B cell (primary cell): ENCODE data around the gene TMOD4. TPM values are rescaled to one million over a fixed set of nuclear protein-coding genes. Genes with fewer than 3 reads are reported as not detected.

ENCODE experiments used
- ATAC-seq: fragments of 200-7000 bp; cut with Tn5 transposase; one replicate; pipeline ENCODE4 v1.10.0; 2021; ENCODE audit warnings: low read depth, mild to moderate bottlenecking, moderate number of reproducible peaks, moderate library complexity
- CTCF ChIA-PET: fragments of 350-600 bp; sonication (Branson Sonifier 250); formaldehyde crosslinking; loops from one replicate; lab custom pipeline; 2021; ENCODE audit warnings: antibody characterized with exemption, inconsistent platforms; lab: Charles Lee
- POLR2A ChIA-PET: fragments of 350-600 bp; sonication (Branson Sonifier 250); formaldehyde crosslinking; loops from one replicate; lab custom pipeline; 2021; ENCODE audit warnings: antibody characterized with exemption; lab: Charles Lee
- DNase-seq: peaks from one replicate; pipeline ENCODE4 v3.0.0; 2013
- H2AFZ ChIP-seq: 2 replicates; pipeline ENCODE4 v1.6.1; 2012; ENCODE audit warnings: mild to moderate bottlenecking, low read depth, low read length; ENCODE audit not compliant: insufficient read depth, poor library complexity, severe bottlenecking
- H3K27ac ChIP-seq, 2 donors: 1 replicate in 1 of 2; 2 replicates in 1 of 2; pipeline ENCODE4 v1.5.1; 2012 to 2013; ENCODE audit warnings: low read length in 2 of 2, mild to moderate bottlenecking in 2 of 2, moderate library complexity in 1 of 2
- H3K27me3 ChIP-seq, 4 experiments: fragments of 200-600 bp in 1 of 4; sonication (generic) in 1 of 4; replicated peaks in 1 of 4; 1 replicate in 2 of 4; 2 replicates in 2 of 4; pipeline versions ENCODE4 v1.6.1 to v1.7.0; 2013 to 2016; ENCODE audit warnings: low read length in 3 of 4, mild to moderate bottlenecking in 2 of 4, mixed read lengths in 1 of 4, moderate library complexity in 1 of 4; ENCODE audit not compliant: insufficient read depth in 4 of 4, control insufficient read depth in 3 of 4; ENCODE audit errors: control extremely low read depth in 1 of 4
- H3K36me3 ChIP-seq, 2 experiments: replicated peaks in 1 of 2; 1 replicate in 1 of 2; 2 replicates in 1 of 2; pipeline versions ENCODE4 v1.6.1 to v1.7.1; 2013; ENCODE audit warnings: low read length in 1 of 2; ENCODE audit not compliant: insufficient read depth in 2 of 2, control insufficient read depth in 1 of 2; ENCODE audit errors: control extremely low read depth in 1 of 2, extremely low read depth in 1 of 2
- H3K4me1 ChIP-seq, 2 donors: fragments of 200-600 bp in 1 of 2; sonication (generic) in 1 of 2; 1 replicate in 1 of 2; 2 replicates in 1 of 2; pipeline versions ENCODE4 v1.5.1 to v1.6.1; 2013 to 2017; ENCODE audit warnings: low read length in 2 of 2; ENCODE audit not compliant: control insufficient read depth in 2 of 2, insufficient read depth in 2 of 2
- H3K4me2 ChIP-seq: replicated peaks from 2 replicates; pipeline ENCODE3; 2012; ENCODE audit warnings: mild to moderate bottlenecking, low read depth, low read length; ENCODE audit not compliant: poor library complexity, severe bottlenecking
- H3K4me3 ChIP-seq, 5 experiments: fragments of 200-600 bp in 1 of 5; sonication (generic) in 1 of 5; 1 replicate in 3 of 5; 2 replicates in 2 of 5; pipeline versions ENCODE4 v1.5.1 to v1.7.0; 2011 to 2016; ENCODE audit warnings: low read length in 4 of 5, mild to moderate bottlenecking in 4 of 5, low read depth in 2 of 5, control low read depth in 1 of 5, moderate library complexity in 1 of 5; ENCODE audit not compliant: insufficient read depth in 1 of 5; ENCODE audit errors: control extremely low read depth in 1 of 5, extremely low read depth in 1 of 5
- H3K79me2 ChIP-seq: fragments of 200-600 bp; sonication (generic); one replicate; pipeline ENCODE4 v1.6.0; 2016; ENCODE audit warnings: low read length; ENCODE audit not compliant: control insufficient read depth, insufficient read depth
- H3K9ac ChIP-seq: fragments of 200-600 bp; sonication (generic); 2 replicates; pipeline ENCODE4 v1.6.1; 2017; ENCODE audit warnings: mild to moderate bottlenecking, low read length, moderate library complexity
- H3K9me3 ChIP-seq, 3 donors: one replicate each; pipeline versions ENCODE4 v1.6.1 to v1.7.1; 2013; ENCODE audit warnings: low read length in 2 of 3; ENCODE audit not compliant: control insufficient read depth in 2 of 3, insufficient read depth in 1 of 3; ENCODE audit errors: control extremely low read depth in 1 of 3
- H4K20me1 ChIP-seq: 2 replicates; pipeline ENCODE4 v1.6.0; 2012; ENCODE audit warnings: mild to moderate bottlenecking, low read length; ENCODE audit not compliant: insufficient read depth, control insufficient read depth, poor library complexity, severe bottlenecking
- H3K27ac Mint-ChIP-seq: one replicate; pipeline ENCODE4 v1.8.0; 2021; ENCODE audit warnings: mixed read lengths
- H3K27me3 Mint-ChIP-seq: one replicate; pipeline ENCODE4 v1.8.0; 2021; ENCODE audit warnings: mixed read lengths
- H3K4me1 Mint-ChIP-seq: one replicate; pipeline ENCODE4 v1.8.0; 2021; ENCODE audit warnings: mixed read lengths
- H3K4me3 Mint-ChIP-seq: one replicate; pipeline ENCODE4 v1.8.0; 2021; ENCODE audit warnings: mixed read lengths
- H3K9me3 Mint-ChIP-seq: one replicate; pipeline ENCODE4 v1.8.0; 2022; ENCODE audit warnings: mixed read lengths; ENCODE audit not compliant: insufficient read depth
- EZH2 ChIP-seq: IDR thresholded peaks from 2 replicates; pipeline ENCODE4 v1.6.1; 2012; ENCODE audit warnings: borderline replicate concordance, low read depth, mild to moderate bottlenecking, moderate library complexity, low read length; ENCODE audit not compliant: insufficient read depth, poor library complexity, severe bottlenecking
- WGBS: methylation state at CpG from one replicate; pipeline ENCODE4 v1.1.5; 2013; ENCODE audit warnings: missing lambda C conversion rate; ENCODE audit not compliant: insufficient coverage; 5-methylcytosine and 5-hydroxymethylcytosine counted together
- intact Hi-C: fragments of 100-400 bp; cut with micrococcal nuclease; formaldehyde crosslinking; loops from one replicate; pipeline ENCODE4 v1.10.0; 2022
- polyA plus RNA-seq: library from polyadenylated mRNA; depleted of rRNA; stranded (reverse); fragments of >200 nt; gene quantifications from 2 replicates; pipeline ENCODE4 v1.2.3, GENCODE V29; 2012
- total RNA-seq, 2 donors: library from RNA; stranded (reverse); fragments of 120-200 nt in 1 of 2; gene quantifications; 1 replicate in 1 of 2; 2 replicates in 1 of 2; pipeline versions ENCODE4 v1.2.3 to v1.2.4, GENCODE V29; 2013 to 2022
- TF ChIP-seq, protein P1 (sequence below): fragments of 200-600 bp; IDR thresholded peaks from one replicate; pipeline ENCODE4 v1.8.0; 2022; ENCODE audit warnings: antibody characterized with exemption, mild to moderate bottlenecking

The TMOD4 gene
- total and polyA plus RNA-seq, 2 donors (not counting 1 experiment from before 2014, with no cell fraction given), result 1.7 to 3.5 TPM

DNA sequence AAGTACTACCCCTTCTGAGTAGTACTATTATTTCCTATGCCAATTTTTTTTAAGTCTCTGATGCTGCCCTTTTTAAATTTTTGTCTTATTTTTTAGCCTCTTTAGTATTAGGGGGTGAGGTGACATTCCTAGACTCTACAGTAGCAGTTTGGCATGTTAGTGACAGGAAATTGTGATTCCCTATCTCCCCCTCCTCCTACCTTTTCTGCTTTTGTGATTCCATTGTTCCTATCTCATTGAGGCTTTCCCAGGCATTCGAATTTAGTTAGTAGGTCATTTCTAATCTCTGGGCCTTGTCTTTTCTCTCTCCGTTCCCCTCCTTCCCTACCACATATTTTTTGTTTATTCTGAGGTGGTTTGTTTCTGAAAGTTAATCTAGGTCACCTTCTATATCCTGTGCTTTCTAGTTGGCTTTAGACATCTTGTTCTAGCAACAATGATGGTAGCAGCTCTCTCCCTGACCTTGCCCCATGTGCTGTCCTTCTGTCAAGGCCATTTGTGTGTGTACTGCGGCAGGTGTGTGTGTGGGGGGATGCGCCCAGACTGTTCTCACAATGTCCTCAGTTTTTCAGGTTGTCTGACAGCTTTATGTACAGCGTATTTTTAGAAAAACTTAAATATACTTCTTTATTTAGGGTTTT is 50.9 kb downstream of the TMOD4 start:
- no peak for DNase-seq
- H3K27me3 ChIP-seq, result no peaks in the 10 kb centered on the region
- no CpG with 5 or more reads among the region's 5 CpGs for WGBS
- H3K4me2 ChIP-seq, result no peak overlapping the region
- no peak overlapping the region for H3K4me3 ChIP-seq
- H3K4me1 Mint-ChIP-seq, result no peaks in the 10 kb centered on the region
- no peaks in the 10 kb centered on the region for H3K27me3 Mint-ChIP-seq
- intact Hi-C loops, result no loop called here
- TF ChIP-seq EZH2, result no peak
- TF ChIP-seq, protein P1, sequence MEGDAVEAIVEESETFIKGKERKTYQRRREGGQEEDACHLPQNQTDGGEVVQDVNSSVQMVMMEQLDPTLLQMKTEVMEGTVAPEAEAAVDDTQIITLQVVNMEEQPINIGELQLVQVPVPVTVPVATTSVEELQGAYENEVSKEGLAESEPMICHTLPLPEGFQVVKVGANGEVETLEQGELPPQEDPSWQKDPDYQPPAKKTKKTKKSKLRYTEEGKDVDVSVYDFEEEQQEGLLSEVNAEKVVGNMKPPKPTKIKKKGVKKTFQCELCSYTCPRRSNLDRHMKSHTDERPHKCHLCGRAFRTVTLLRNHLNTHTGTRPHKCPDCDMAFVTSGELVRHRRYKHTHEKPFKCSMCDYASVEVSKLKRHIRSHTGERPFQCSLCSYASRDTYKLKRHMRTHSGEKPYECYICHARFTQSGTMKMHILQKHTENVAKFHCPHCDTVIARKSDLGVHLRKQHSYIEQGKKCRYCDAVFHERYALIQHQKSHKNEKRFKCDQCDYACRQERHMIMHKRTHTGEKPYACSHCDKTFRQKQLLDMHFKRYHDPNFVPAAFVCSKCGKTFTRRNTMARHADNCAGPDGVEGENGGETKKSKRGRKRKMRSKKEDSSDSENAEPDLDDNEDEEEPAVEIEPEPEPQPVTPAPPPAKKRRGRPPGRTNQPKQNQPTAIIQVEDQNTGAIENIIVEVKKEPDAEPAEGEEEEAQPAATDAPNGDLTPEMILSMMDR, result no peak
- H3K79me2 ChIP-seq, result no peaks in the 10 kb centered on the region
- peaks cover 0 to 9% of the 10 kb centered on the region in 2 experiments for H3K36me3 ChIP-seq
- H3K27ac ChIP-seq, result no peak overlapping the region
- H3K9me3 ChIP-seq, result no peaks in the 10 kb centered on the region
- no peak overlapping the region for H3K27ac Mint-ChIP-seq
- no peak overlapping the region for H3K9ac ChIP-seq
- no peaks in the 10 kb centered on the region for H4K20me1 ChIP-seq
- no peak overlapping the region for H3K4me3 Mint-ChIP-seq
- POLR2A ChIA-PET, result no interaction called here
- ATAC-seq, result no peak
- H2AFZ ChIP-seq, result no peak overlapping the region
- CTCF ChIA-PET, result interaction anchor here (1.1 to 1.6 kb wide), 3 partner anchors 17 to 22 kb away, joined by 3 to 5 read pairs (median 3); no protein-coding TSS in a partner anchor
- H3K4me1 ChIP-seq, result no peaks in the 10 kb centered on the region
- H3K9me3 Mint-ChIP-seq, result no peaks in the 10 kb centered on the region

Other genes starting within 250 kb of the TMOD4 start
- gene SETDB1, start 249.6 kb downstream of the TMOD4 start, total RNA-seq, result 115 and 133 TPM in 2 replicates
- 57.4 and 79.6 TPM in 2 replicates for gene SETDB1, start 249.6 kb downstream of the TMOD4 start, polyA plus RNA-seq
- 130 and 144 TPM in 2 replicates for gene CERS2, start 201.1 kb downstream of the TMOD4 start, total RNA-seq
- 52.5 and 68.4 TPM in 2 replicates for gene CERS2, start 201.1 kb downstream of the TMOD4 start, polyA plus RNA-seq
- gene ANXA9, start 193.7 kb downstream of the TMOD4 start, total RNA-seq, result 0.62 TPM in 1 of 2 replicates, not detected in the other
- 0.07 and 0.09 TPM in 2 replicates for gene ANXA9, start 193.7 kb downstream of the TMOD4 start, polyA plus RNA-seq
- gene MINDY1, start 169.1 kb downstream of the TMOD4 start, total RNA-seq, result 16.1 and 16.5 TPM in 2 replicates
- gene MINDY1, start 169.1 kb downstream of the TMOD4 start, polyA plus RNA-seq, result 4.8 and 7.6 TPM in 2 replicates
- gene PRUNE1, start 167.5 kb downstream of the TMOD4 start, total RNA-seq, result 20.8 and 21.3 TPM in 2 replicates
- gene PRUNE1, start 167.5 kb downstream of the TMOD4 start, polyA plus RNA-seq, result 13.3 and 15.9 TPM in 2 replicates
- gene BNIPL, start 139.4 kb downstream of the TMOD4 start, total RNA-seq, result 1.8 and 2.5 TPM in 2 replicates
- gene BNIPL, start 139.4 kb downstream of the TMOD4 start, polyA plus RNA-seq, result 0.81 and 2.8 TPM in 2 replicates
- gene C1orf56, start 128.2 kb downstream of the TMOD4 start, total RNA-seq, result 4.5 and 7.6 TPM in 2 replicates
- 2.4 and 2.5 TPM in 2 replicates for gene C1orf56, start 128.2 kb downstream of the TMOD4 start, polyA plus RNA-seq
- gene CDC42SE1, start 116.4 kb downstream of the TMOD4 start, total RNA-seq, result 230 and 238 TPM in 2 replicates
- 366 and 419 TPM in 2 replicates for gene CDC42SE1, start 116.4 kb downstream of the TMOD4 start, polyA plus RNA-seq
- gene MLLT11, start 115.6 kb downstream of the TMOD4 start, total RNA-seq, result 1.1 and 1.5 TPM in 2 replicates
- 2.4 and 2.7 TPM in 2 replicates for gene MLLT11, start 115.6 kb downstream of the TMOD4 start, polyA plus RNA-seq
- gene GABPB2, start 105.2 kb downstream of the TMOD4 start, total RNA-seq, result 22.4 and 22.9 TPM in 2 replicates
- 15.1 and 22.3 TPM in 2 replicates for gene GABPB2, start 105.2 kb downstream of the TMOD4 start, polyA plus RNA-seq
- 0.86 and 1.5 TPM in 2 replicates for gene SEMA6C, start 29.4 kb downstream of the TMOD4 start, total RNA-seq
- 0.81 and 1.3 TPM in 2 replicates for gene SEMA6C, start 29.4 kb downstream of the TMOD4 start, polyA plus RNA-seq
- 14.9 and 17.6 TPM in 2 replicates for gene TNFAIP8L2, start 19.3 kb downstream of the TMOD4 start, total RNA-seq
- gene TNFAIP8L2, start 19.3 kb downstream of the TMOD4 start, polyA plus RNA-seq, result 5.5 and 9.1 TPM in 2 replicates
- 5.8 TPM in 2 replicates for gene LYSMD1, start 10.1 kb downstream of the TMOD4 start, total RNA-seq
- gene LYSMD1, start 10.1 kb downstream of the TMOD4 start, polyA plus RNA-seq, result 0.68 and 1.4 TPM in 2 replicates
- 53.6 and 57.6 TPM in 2 replicates for gene SCNM1, start 9.8 kb downstream of the TMOD4 start, total RNA-seq
- 38.2 and 46.5 TPM in 2 replicates for gene SCNM1, start 9.8 kb downstream of the TMOD4 start, polyA plus RNA-seq
- gene VPS72, start 14.2 kb upstream of the TMOD4 start, total RNA-seq, result 48.7 and 71.3 TPM in 2 replicates
- gene VPS72, start 14.2 kb upstream of the TMOD4 start, polyA plus RNA-seq, result 30.3 and 42.1 TPM in 2 replicates
- gene PIP5K1A, start 22.6 kb upstream of the TMOD4 start, total RNA-seq, result 76.1 and 78.4 TPM in 2 replicates
- gene PIP5K1A, start 22.6 kb upstream of the TMOD4 start, polyA plus RNA-seq, result 57.4 and 59.4 TPM in 2 replicates
- gene PSMD4, start 78.8 kb upstream of the TMOD4 start, total RNA-seq, result 142 and 169 TPM in 2 replicates
- gene PSMD4, start 78.8 kb upstream of the TMOD4 start, polyA plus RNA-seq, result 117 and 136 TPM in 2 replicates
- 49.6 and 54.0 TPM in 2 replicates for gene ZNF687, start 106.3 kb upstream of the TMOD4 start, total RNA-seq
- 29.1 and 37.0 TPM in 2 replicates for gene ZNF687, start 106.3 kb upstream of the TMOD4 start, polyA plus RNA-seq
- gene PI4KB, start 151.4 kb upstream of the TMOD4 start, total RNA-seq, result 110 TPM in 2 replicates
- 138 and 139 TPM in 2 replicates for gene PI4KB, start 151.4 kb upstream of the TMOD4 start, polyA plus RNA-seq
- gene RFX5, start 171.3 kb upstream of the TMOD4 start, total RNA-seq, result 207 and 208 TPM in 2 replicates
- gene RFX5, start 171.3 kb upstream of the TMOD4 start, polyA plus RNA-seq, result 181 and 216 TPM in 2 replicates
- 0.22 and 0.37 TPM in 2 replicates for gene SELENBP1, start 196.7 kb upstream of the TMOD4 start, total RNA-seq
- not detected in 2 replicates for gene SELENBP1, start 196.7 kb upstream of the TMOD4 start, polyA plus RNA-seq
- 201 and 203 TPM in 2 replicates for gene PSMB4, start 223.6 kb upstream of the TMOD4 start, total RNA-seq
- 334 and 393 TPM in 2 replicates for gene PSMB4, start 223.6 kb upstream of the TMOD4 start, polyA plus RNA-seq